Measurements from ENCODE around the gene ARIH2.

Gene ARIH2

GRCh38 chr3:49013738-49014660, 95.4 kb downstream of the ARIH2 start:
- Histone ChIP-seq H3K36me3 (ENCODE audit: control insufficient read depth, insufficient read depth, low read length) (peaks cover 31% of the 10 kb centered on the region), H3K9ac (ENCODE audit: low read length) (no peak overlapping the region), H3K4me3 (ENCODE audit: low read length) (no peak overlapping the region), H3K27ac (ENCODE audit: low read depth, low read length) (no peak overlapping the region), H3K4me1 (ENCODE audit: control insufficient read depth, insufficient read depth, low read length) (peaks cover 5% of the 10 kb centered on the region), H3K27me3 (ENCODE audit: control insufficient read depth, insufficient read depth, low read length) (no peaks in the 10 kb centered on the region)

DNA sequence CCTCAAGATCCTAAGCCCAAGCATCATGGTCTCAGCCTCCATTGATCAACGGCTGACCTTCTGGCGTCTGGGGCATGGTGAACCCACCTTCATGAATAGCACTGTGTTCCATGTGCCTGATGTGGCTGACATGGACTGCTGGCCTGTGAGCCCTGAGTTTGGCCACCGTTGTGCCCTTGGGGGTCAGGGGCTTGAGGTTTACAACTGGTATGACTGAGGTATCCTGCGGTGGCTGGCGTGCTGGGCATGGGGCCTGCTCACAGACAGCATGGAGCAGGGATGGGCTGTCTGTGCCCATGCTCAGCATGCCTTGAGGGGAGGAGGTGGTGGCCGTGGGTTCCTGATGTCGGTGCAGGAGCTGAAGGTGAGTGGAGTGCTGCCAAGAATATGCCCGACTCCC, 96.4 kb downstream of the ARIH2 start:
- Histone ChIP-seq H3K4me1 (ENCODE audit: control insufficient read depth, insufficient read depth, low read length) (peaks cover 5% of the 10 kb centered on the region), H3K9ac (ENCODE audit: low read length) (no peak overlapping the region), H3K27ac (ENCODE audit: low read depth, low read length) (no peak overlapping the region), H3K27me3 (ENCODE audit: control insufficient read depth, insufficient read depth, low read length) (no peaks in the 10 kb centered on the region), H3K36me3 (ENCODE audit: control insufficient read depth, insufficient read depth, low read length) (peaks cover 31% of the 10 kb centered on the region), H3K4me3 (ENCODE audit: low read length) (no peak overlapping the region)

GRCh38 chr3:49015765-49016164, 97.1 kb downstream of the ARIH2 start:
- Histone ChIP-seq H3K36me3 (ENCODE audit: control insufficient read depth, insufficient read depth, low read length) (peaks cover 31% of the 10 kb centered on the region), H3K27ac (ENCODE audit: low read depth, low read length) (no peak overlapping the region), H3K4me1 (ENCODE audit: control insufficient read depth, insufficient read depth, low read length) (peaks cover 12% of the 10 kb centered on the region), H3K27me3 (ENCODE audit: control insufficient read depth, insufficient read depth, low read length) (no peaks in the 10 kb centered on the region), H3K4me3 (ENCODE audit: low read length) (no peak overlapping the region), H3K9ac (ENCODE audit: low read length) (no peak overlapping the region)

DNA sequence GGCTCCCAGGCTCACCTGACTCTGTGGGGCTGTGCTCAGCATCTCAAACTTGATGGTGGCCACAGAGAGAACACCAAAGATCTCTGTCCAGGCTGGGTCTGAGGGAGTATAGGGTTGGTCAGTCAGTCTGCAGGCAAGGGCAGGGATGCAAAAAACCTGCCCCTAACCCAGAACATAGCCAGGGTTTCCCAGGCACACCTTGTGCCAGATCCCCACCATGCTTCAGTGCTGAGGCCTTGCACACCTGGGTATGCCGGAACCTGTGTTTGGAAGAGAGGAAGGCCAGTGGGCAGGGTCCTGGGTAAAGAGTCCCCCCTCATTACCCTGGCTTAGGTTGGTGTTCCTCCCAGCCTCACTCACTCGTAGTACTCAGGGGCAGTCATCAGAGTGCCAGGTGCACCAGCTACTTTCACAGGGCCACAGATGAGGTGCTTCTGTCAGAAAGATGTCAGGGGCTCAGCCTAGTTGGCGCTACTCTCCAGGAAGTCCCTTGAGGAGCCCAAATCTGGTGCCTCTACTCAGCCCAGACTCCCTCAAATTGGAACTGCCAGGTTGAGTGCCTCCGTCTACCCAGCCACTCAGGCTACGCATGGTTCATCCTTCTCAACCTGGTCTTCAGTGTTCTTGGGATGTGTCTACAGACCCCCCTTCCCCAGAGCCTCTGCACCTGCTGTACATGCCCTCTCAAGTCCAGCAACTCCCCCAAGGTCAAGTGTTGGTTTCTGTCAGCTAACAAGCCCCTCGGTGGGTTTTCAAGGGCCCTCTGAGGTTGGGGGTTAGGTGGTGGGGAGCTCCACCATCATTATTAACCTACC, 98.0 kb downstream of the ARIH2 start:
- peaks cover 12% of the 10 kb centered on the region for H3K4me1 ChIP-seq (ENCODE audit: control insufficient read depth, insufficient read depth, low read length)
- peaks cover 28% of the 10 kb centered on the region for H3K36me3 ChIP-seq (ENCODE audit: control insufficient read depth, insufficient read depth, low read length)
- no peak overlapping the region for H3K4me3 ChIP-seq (ENCODE audit: low read length)
- no peak overlapping the region for H3K27ac ChIP-seq (ENCODE audit: low read depth, low read length)
- H3K9ac ChIP-seq (ENCODE audit: low read length), result no peak overlapping the region
- H3K27me3 ChIP-seq (ENCODE audit: control insufficient read depth, insufficient read depth, low read length), result no peaks in the 10 kb centered on the region

DNA sequence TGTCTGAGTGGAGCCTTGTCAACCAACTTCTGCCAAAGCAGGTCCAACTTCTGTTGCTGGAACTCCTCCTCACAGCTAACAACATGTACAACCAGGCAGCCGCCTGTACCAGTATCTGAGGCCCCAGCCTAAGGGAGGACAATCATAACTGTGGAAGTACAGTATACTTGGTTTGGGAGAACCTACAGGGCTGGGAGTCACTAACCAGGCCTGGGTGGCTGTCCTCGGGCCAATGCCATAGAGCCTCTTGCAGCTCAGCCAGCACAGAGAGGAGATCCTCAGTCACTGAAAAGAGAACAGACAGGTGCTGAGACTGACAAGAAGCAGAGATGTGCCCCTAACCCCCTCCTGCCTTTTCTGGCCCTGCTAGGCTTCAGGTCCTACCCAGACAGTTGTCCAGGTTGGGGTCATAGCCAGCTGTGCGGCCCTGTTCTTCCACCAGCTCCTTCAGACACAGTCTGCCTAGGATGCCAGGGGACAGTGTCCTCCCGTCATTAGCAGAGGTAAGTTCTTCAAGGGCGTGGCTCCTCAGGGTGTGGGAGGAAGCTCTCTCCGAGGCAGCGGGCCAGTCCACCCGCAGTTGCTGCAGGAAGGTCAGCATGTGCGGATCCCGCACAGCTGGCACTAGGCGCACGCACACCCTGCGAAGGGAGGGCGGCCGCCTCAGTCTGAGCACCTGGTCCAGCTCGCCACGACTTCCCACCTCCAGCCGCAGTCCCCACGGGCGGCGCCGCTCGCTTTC, 98.8 kb downstream of the ARIH2 start:
- H3K27ac ChIP-seq (ENCODE audit: low read depth, low read length), result peak overlapping the region; percentile 63
- H3K4me3 ChIP-seq (ENCODE audit: low read length), result peak overlapping the region; percentile 82
- no peaks in the 10 kb centered on the region for H3K27me3 ChIP-seq (ENCODE audit: control insufficient read depth, insufficient read depth, low read length)
- peaks cover 12% of the 10 kb centered on the region for H3K4me1 ChIP-seq (ENCODE audit: control insufficient read depth, insufficient read depth, low read length)
- peaks cover 22% of the 10 kb centered on the region for H3K36me3 ChIP-seq (ENCODE audit: control insufficient read depth, insufficient read depth, low read length)
- H3K9ac ChIP-seq (ENCODE audit: low read length), result peak overlapping the region; percentile 28

GRCh38 chr3:49017971-49018706, 99.5 kb downstream of the ARIH2 start, which contains the start of gene DALRD3:
Gene DALRD3 (minus strand): TSS chr3:49018580. CDS start chr3:49018564, 16 bp downstream.
- Histone ChIP-seq H3K27ac (ENCODE audit: low read depth, low read length) (peak within 1 kb of the TSS; percentile 63), H3K36me3 (ENCODE audit: control insufficient read depth, insufficient read depth, low read length) (peaks cover 22% of the 10 kb centered on the region), H3K27me3 (ENCODE audit: control insufficient read depth, insufficient read depth, low read length) (no peaks in the 10 kb centered on the region), H3K4me3 (ENCODE audit: low read length) (peak within 1 kb of the TSS; percentile 82), H3K4me1 (ENCODE audit: control insufficient read depth, insufficient read depth, low read length) (peaks cover 12% of the 10 kb centered on the region), H3K9ac (ENCODE audit: low read length) (peak within 1 kb of the TSS; percentile 28)

GRCh38 chr3:49018707-49019006, 100.0 kb downstream of the ARIH2 start:
- no peaks in the 10 kb centered on the region for H3K27me3 ChIP-seq (ENCODE audit: control insufficient read depth, insufficient read depth, low read length)
- H3K36me3 ChIP-seq (ENCODE audit: control insufficient read depth, insufficient read depth, low read length), result peaks cover 22% of the 10 kb centered on the region
- peak overlapping the region; percentile 19 for H3K9ac ChIP-seq (ENCODE audit: low read length)
- H3K27ac ChIP-seq (ENCODE audit: low read depth, low read length), result peak overlapping the region; percentile 63
- peak overlapping the region; percentile 82 for H3K4me3 ChIP-seq (ENCODE audit: low read length)
- H3K4me1 ChIP-seq (ENCODE audit: control insufficient read depth, insufficient read depth, low read length), result peaks cover 12% of the 10 kb centered on the region

GRCh38 chr3:49019941-49020329, 101.3 kb downstream of the ARIH2 start:
- Histone ChIP-seq H3K4me3 (ENCODE audit: low read length) (peak overlapping the region; percentile 94), H3K9ac (ENCODE audit: low read length) (peak overlapping the region; percentile 66), H3K27me3 (ENCODE audit: control insufficient read depth, insufficient read depth, low read length) (no peaks in the 10 kb centered on the region), H3K4me1 (ENCODE audit: control insufficient read depth, insufficient read depth, low read length) (peaks cover 12% of the 10 kb centered on the region), H3K36me3 (ENCODE audit: control insufficient read depth, insufficient read depth, low read length) (peaks cover 27% of the 10 kb centered on the region), H3K27ac (ENCODE audit: low read depth, low read length) (no peak overlapping the region)

DNA sequence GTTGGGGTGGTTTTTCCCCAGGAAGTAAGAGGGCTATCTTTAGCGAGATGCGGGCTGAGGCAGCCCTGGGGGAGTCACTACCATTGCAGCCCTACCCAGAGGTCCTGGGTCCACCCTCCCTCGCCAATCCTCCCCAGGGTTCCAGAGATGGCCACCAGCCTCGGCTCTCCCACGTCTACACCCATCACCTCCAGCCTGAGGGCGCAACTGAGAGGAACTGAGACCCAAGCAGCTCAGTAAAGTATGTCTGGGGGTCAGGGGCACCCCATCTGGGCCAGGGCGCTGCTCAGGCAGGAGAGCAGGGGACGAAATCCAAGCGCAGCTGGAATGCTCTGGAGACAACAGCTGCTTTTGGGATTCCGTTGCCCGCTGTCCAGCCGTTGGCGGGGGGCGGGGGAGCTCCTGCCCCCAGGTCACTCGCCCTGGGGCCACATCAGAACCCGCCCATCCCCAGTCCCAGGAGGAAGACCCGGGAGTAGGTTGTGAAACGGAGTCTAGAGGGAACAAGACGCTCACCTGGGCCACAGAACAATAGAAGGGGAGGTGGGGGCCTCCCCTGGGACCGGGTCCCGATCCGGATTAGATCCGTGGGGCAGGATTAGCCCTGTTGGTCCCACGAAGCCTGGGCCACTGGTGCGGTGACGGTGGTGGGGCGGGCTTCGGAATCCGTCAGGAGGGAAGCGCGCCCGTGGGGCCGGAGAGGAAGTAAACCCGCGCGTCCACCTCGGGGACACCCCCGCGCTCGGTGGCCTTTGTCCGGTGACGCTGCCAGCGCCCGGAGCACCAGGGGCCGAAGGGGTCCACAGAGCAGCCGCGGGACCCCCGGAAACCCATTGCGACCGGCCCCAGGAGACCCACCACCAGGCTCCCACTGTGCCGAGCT, 101.9 kb downstream of the ARIH2 start:
- H3K27ac ChIP-seq (ENCODE audit: low read depth, low read length), result peak overlapping the region; percentile 99
- peaks cover 27% of the 10 kb centered on the region for H3K36me3 ChIP-seq (ENCODE audit: control insufficient read depth, insufficient read depth, low read length)
- peak overlapping the region; percentile 94 for H3K4me3 ChIP-seq (ENCODE audit: low read length)
- peak overlapping the region; percentile 78 for H3K9ac ChIP-seq (ENCODE audit: low read length)
- H3K4me1 ChIP-seq (ENCODE audit: control insufficient read depth, insufficient read depth, low read length), result peaks cover 12% of the 10 kb centered on the region
- no peaks in the 10 kb centered on the region for H3K27me3 ChIP-seq (ENCODE audit: control insufficient read depth, insufficient read depth, low read length)

- H3K9ac ChIP-seq (ENCODE audit: low read length), result peak overlapping the region; percentile 98
- H3K27ac ChIP-seq (ENCODE audit: low read depth, low read length), result peak overlapping the region; percentile 99
- H3K27me3 ChIP-seq (ENCODE audit: control insufficient read depth, insufficient read depth, low read length), result no peaks in the 10 kb centered on the region
- H3K4me3 ChIP-seq (ENCODE audit: low read length), result peak overlapping the region; percentile 94
- H3K4me1 ChIP-seq (ENCODE audit: control insufficient read depth, insufficient read depth, low read length), result peaks cover 12% of the 10 kb centered on the region
- peaks cover 27% of the 10 kb centered on the region for H3K36me3 ChIP-seq (ENCODE audit: control insufficient read depth, insufficient read depth, low read length)
Observed at GRCh38 chr3:49021213-49021812, 102.7 kb downstream of the ARIH2 start.
